Effector memory CD8-positive, alpha-beta T cell (primary cell): ENCODE results near the gene PLCH1.

Source experiments
- ATAC-seq: fragments of 150-1000 bp; cut with Tn5 transposase; replicated peaks from 2 replicates; pipeline ENCODE4 v1.10.0; 2021; ENCODE audit warnings: mild to moderate bottlenecking, moderate library complexity
- DNase-seq, 3 experiments: peaks; one replicate each; pipeline ENCODE4 v3.0.0; 2021
- H3K27ac Mint-ChIP-seq, 2 donors: one replicate each; pipeline ENCODE4 v1.8.0; 2022; ENCODE audit warnings: mild to moderate bottlenecking in 2 of 2, mixed read lengths in 2 of 2, moderate library complexity in 2 of 2
- H3K27me3 Mint-ChIP-seq, 2 donors: one replicate each; pipeline ENCODE4 v1.8.0; 2022; ENCODE audit warnings: mixed read lengths in 2 of 2
- H3K36me3 Mint-ChIP-seq: one replicate; pipeline ENCODE4 v1.8.0; 2022; ENCODE audit warnings: mild to moderate bottlenecking, moderate library complexity, mixed read lengths; ENCODE audit not compliant: insufficient read depth
- H3K4me1 Mint-ChIP-seq, 2 donors: one replicate each; pipeline ENCODE4 v1.8.0; 2022; ENCODE audit warnings: low read depth in 2 of 2, mixed read lengths in 2 of 2
- H3K4me3 Mint-ChIP-seq, 2 donors: one replicate each; pipeline ENCODE4 v1.8.0; 2022; ENCODE audit warnings: mild to moderate bottlenecking in 2 of 2, mixed read lengths in 2 of 2, moderate library complexity in 2 of 2
- H3K9me3 Mint-ChIP-seq, 2 donors: one replicate each; pipeline ENCODE4 v1.8.0; 2022; ENCODE audit warnings: mixed read lengths in 2 of 2

PLCH1 gene

DNA sequence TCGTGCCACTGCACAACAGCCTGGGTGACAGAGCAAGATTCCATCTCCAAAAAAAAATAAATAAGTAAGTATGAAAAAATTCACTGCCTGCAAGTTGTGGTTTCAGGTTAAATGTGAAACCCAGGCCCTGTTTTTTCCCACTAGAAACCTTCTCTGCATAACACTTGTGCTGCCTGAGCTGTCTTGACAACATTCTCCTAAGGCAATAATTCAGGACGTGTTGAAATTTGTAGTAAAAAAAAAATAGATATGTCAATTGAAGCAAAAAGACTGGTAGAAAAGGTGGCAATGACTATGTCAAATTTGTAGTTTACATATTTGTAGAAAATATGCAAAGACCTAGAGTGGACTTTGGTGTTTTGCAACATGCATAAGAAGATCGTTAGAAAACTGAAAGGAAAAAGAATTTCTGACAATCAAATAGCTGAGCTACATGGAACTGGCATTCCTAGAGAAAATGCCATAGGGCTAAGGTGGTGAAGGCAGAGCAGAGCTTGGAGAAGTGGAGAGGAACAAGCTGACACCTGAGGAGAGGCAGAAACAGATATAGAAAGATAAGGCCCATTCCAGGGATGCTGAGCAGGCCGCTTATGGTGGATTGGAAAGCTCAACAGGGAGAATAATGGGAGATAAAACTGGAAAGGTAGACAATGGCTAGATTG lies 150.2 kb downstream of the PLCH1 start:
- H3K27ac Mint-ChIP-seq, result no peak overlapping the region
- ATAC-seq, result no peak
- no peaks in the 10 kb centered on the region for H3K4me1 Mint-ChIP-seq
- H3K36me3 Mint-ChIP-seq, result no peaks in the 10 kb centered on the region
- no peak overlapping the region for H3K4me3 Mint-ChIP-seq
- H3K27me3 Mint-ChIP-seq, result peaks cover 0 to 6% of the 10 kb centered on the region in 2 donors
- H3K9me3 Mint-ChIP-seq, result peaks cover 0 to 3% of the 10 kb centered on the region in 2 donors
- no peak for DNase-seq

DNA sequence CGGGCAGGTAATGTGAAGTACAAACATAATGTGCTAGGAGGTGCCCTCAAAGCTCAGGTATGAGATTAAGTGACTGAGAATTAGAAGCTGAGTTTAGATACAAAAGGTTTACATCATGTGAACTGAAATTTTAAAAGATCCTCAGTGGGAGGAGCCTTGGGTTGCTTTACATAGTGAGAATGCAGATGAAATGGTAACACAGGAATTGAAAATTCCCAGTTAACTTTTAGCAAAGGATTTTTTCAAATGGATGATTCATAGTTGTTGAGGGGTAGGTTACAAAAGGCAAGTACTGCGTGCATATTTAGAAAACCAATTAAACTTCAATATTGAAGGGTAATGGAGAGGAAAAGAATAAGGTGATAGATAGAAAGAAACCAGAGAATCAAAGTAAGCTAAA lies 157.3 kb downstream of the PLCH1 start:
- Mint-ChIP-seq H3K27ac (no peak overlapping the region), H3K36me3 (no peaks in the 10 kb centered on the region), H3K4me3 (no peak overlapping the region), H3K27me3 (peaks cover 0 to 5% of the 10 kb centered on the region in 2 donors), H3K9me3 (no peaks in the 10 kb centered on the region), H3K4me1 (no peaks in the 10 kb centered on the region)
- ATAC-seq (no peak), DNase-seq (no peak)

DNA sequence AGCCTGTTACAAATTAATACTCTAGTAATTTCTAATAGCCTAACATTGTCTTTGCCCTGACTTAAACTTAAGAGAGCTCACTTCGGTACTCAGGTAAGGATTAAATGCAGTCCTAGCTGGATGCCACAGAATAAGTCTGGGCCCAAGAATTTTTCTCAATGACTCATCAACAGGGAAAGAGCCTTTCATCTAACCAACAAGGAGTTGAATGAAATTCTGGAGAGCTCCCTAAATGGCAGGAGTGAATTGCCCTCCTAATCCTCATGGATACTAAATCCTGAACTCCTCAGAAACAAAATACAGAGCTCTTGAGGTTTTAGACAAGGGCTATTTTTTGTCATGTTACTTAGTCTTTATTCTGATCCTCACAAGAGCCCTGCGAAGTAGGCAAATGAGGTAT lies 159.5 kb downstream of the PLCH1 start:
- Mint-ChIP-seq H3K4me1 (no peaks in the 10 kb centered on the region), H3K27me3 (peaks cover 0 to 5% of the 10 kb centered on the region in 2 donors), H3K36me3 (no peaks in the 10 kb centered on the region), H3K9me3 (no peaks in the 10 kb centered on the region), H3K4me3 (no peak overlapping the region), H3K27ac (no peak overlapping the region)
- DNase-seq (no peak), ATAC-seq (no peak)

DNA sequence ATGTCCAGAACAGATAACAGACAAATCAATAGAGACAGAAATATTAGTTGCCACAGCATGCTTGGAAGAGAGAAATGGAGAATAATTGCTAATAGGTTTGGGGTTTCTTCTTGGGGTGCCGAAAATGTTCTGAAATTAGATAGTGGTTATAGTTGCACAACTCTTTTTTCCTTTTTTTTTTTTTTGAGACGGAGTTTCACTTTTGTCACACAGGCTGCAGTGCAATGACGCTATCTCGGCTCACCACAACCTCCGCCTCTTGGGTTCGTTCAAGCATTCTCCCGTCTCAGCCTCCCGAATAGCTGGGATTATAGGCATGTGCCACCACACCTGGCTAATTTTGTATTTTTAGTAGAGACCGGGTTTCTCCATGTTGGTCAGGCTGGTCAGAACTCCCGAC lies 163.3 kb downstream of the PLCH1 start:
- H3K27me3 Mint-ChIP-seq, result peaks cover 0 to 5% of the 10 kb centered on the region in 2 donors
- H3K36me3 Mint-ChIP-seq, result no peaks in the 10 kb centered on the region
- no peaks in the 10 kb centered on the region for H3K4me1 Mint-ChIP-seq
- no peaks in the 10 kb centered on the region for H3K9me3 Mint-ChIP-seq
- DNase-seq, result no peak
- no peak for ATAC-seq
- H3K4me3 Mint-ChIP-seq, result no peak overlapping the region
- H3K27ac Mint-ChIP-seq, result no peak overlapping the region

DNA sequence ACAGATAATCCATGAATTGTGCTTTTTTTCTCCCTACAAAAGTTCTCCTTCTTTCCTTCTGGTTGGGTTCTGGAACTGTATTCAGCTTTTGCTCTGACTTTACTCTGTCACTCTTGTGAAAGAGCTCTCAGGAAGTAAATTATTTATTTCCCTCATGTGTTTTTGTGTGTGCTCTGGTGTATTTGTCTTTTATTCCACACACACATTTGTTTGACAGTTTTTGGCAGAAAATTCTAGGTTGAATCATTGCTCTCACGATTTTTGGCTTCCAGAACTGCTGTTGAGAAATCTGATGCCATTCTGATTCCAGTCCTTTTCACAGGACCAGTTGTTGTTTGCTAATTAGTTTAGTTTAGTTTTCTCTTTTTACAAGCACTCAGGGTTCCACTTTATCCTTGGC lies 172.8 kb downstream of the PLCH1 start:
- no peaks in the 10 kb centered on the region for H3K4me1 Mint-ChIP-seq
- no peak for DNase-seq
- ATAC-seq, result no peak
- peaks cover 0 to 16% of the 10 kb centered on the region in 2 donors for H3K27me3 Mint-ChIP-seq
- H3K9me3 Mint-ChIP-seq, result peaks cover 0 to 4% of the 10 kb centered on the region in 2 donors
- no peak overlapping the region for H3K4me3 Mint-ChIP-seq
- H3K36me3 Mint-ChIP-seq, result no peaks in the 10 kb centered on the region
- no peak overlapping the region for H3K27ac Mint-ChIP-seq

DNA sequence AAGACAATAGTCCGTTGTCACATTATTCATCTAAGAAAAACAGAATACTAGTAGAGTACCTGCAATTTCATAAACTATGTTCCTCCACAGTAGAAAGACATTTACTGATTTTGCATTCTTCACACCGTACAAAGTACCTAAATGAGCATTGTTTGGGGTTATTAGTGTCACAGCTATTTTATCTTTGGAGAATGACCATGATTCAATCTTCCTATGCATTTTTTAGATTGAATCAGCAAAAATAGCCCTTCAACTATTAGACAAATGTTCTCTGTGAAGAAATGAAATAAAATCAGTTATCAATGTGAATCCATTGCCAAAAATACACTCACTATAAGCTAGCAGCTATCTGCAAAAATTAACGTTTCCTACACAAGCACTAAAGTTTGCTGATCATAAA lies 176.6 kb downstream of the PLCH1 start:
- Mint-ChIP-seq H3K27me3 (peaks cover 0 to under 1% of the 10 kb centered on the region in 2 donors), H3K36me3 (no peaks in the 10 kb centered on the region), H3K9me3 (no peaks in the 10 kb centered on the region), H3K4me3 (no peak overlapping the region), H3K27ac (no peak overlapping the region), H3K4me1 (no peaks in the 10 kb centered on the region)
- DNase-seq, result no peak
- ATAC-seq, result no peak

DNA sequence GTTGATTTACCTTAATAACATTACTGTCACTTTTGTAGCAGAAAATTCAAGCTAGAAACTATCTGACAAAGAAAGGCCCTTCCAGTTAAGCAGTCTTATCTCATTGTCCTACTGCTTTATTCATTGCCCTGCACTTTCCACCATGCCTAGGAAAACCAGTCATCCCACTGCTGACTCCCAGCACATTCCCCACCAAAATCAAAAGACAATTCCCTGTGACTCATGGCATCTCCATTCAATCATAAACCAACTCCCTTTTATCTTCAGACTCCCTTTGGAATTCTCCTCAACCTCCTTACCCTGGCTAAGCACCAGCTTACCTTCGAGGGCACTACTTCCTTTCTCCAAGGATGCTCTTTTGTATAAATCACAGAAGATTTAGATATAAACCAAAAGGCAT lies 184.3 kb downstream of the PLCH1 start:
- DNase-seq (no peak), ATAC-seq (no peak)
- Mint-ChIP-seq H3K9me3 (no peaks in the 10 kb centered on the region), H3K27me3 (no peaks in the 10 kb centered on the region), H3K36me3 (no peaks in the 10 kb centered on the region), H3K4me1 (no peaks in the 10 kb centered on the region), H3K4me3 (no peak overlapping the region), H3K27ac (no peak overlapping the region)

DNA sequence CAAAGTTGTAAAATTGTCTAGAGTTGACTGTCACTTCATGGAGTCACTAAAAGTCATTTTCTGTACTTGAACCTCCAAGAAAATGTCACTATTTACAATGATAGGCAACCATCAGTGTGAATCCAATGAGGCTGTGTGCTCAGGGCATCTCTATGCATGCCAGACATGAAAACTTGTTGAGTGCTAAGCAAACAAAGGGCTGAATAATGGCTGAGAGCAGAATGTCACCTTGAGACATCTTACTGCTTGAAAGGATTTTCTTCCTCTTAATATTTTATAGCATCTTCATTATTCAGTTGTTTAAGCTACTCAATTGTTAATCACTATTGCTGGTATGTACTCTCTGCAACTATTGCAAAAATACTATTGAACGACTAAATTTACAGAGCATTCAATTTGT lies 184.7 kb downstream of the PLCH1 start:
- H3K27me3 Mint-ChIP-seq, result no peaks in the 10 kb centered on the region
- no peaks in the 10 kb centered on the region for H3K36me3 Mint-ChIP-seq
- H3K4me3 Mint-ChIP-seq, result no peak overlapping the region
- H3K9me3 Mint-ChIP-seq, result no peaks in the 10 kb centered on the region
- ATAC-seq, result no peak
- no peak overlapping the region for H3K27ac Mint-ChIP-seq
- no peaks in the 10 kb centered on the region for H3K4me1 Mint-ChIP-seq
- no peak for DNase-seq

DNA sequence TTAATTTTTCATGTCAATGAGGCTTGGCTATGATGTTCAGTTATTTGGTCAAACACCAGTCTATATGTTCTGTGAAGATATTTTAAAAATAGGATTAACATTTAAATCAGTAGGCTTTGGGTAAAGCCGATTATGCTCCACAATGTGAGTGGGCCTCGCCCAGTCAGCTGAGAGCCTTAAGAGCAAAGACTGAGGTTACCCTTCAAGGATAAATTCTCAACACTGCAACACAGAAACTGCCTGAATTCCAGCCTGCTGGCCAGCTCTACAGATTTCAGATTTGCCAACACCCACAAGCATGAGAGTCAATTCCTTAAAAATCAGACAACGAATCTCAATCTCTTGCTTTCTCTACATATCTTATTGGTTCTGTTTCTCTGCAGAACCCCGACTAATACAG lies 188.3 kb downstream of the PLCH1 start:
- Mint-ChIP-seq H3K9me3 (no peaks in the 10 kb centered on the region), H3K4me1 (no peaks in the 10 kb centered on the region), H3K36me3 (no peaks in the 10 kb centered on the region), H3K4me3 (no peak overlapping the region), H3K27me3 (no peaks in the 10 kb centered on the region), H3K27ac (no peak overlapping the region)
- ATAC-seq (no peak), DNase-seq (no peak)

DNA sequence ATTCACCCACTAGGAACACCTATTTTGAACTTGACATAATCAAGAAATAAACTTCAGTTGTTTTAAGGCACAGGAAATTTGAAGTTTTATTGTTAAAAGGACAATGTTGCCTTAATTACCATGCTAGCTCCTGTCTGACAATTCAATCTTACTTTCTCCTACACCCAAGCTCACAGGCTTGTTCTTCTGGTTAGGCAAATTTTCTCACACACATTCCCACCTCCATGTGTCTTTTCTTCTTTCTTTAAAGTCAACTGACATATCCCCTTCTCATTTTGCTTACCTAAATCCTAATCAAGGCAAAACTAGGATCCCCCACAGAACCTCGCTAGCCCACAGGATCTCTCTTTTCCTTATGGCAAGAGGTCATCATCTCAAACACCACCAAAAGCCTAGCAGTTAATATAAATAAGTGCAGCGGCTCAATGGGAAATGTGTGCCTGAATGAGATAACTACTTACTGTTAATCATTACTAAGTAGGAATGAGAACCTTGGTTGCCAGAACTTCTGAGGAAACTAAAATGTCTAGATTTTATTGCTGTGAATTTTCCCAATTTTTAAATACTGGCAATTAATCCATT lies 189.3 kb downstream of the PLCH1 start:
- Mint-ChIP-seq H3K27me3 (no peaks in the 10 kb centered on the region), H3K27ac (no peak overlapping the region), H3K36me3 (no peaks in the 10 kb centered on the region), H3K4me1 (no peaks in the 10 kb centered on the region), H3K9me3 (no peaks in the 10 kb centered on the region), H3K4me3 (no peak overlapping the region)
- DNase-seq (no peak), ATAC-seq (no peak)

DNA sequence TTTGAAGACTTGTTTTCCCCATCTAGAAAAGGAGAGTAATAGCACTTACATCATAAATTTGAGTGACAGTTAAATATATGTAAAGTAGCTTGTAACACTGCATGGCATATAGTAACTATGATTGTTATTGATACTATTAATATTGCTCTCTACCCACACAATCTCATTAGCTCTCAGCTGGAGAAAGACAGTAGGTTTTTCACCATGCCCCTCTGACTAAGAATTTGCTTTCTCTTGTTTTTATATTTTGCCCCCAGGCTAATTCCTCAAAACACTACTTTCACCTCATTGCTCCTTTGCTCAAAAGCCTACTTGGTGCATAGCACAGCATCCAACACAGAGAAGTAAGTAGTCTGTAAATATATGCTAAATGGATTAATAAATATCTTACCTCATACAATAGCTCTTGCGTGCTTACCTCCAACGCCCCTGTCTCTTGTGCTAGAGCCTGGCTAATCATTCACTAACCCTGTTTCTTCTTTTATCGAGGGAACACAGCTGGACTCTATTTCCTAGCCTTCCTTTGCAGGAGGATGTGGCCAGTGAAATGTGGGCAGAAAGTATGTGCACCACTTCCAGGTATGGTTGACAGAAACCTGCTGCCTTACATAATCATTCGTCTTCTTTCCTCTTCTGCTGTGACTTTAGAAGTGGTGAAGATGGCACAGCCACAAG lies 190.0 kb downstream of the PLCH1 start:
- no peaks in the 10 kb centered on the region for H3K9me3 Mint-ChIP-seq
- H3K4me1 Mint-ChIP-seq, result no peaks in the 10 kb centered on the region
- H3K4me3 Mint-ChIP-seq, result no peak overlapping the region
- no peaks in the 10 kb centered on the region for H3K36me3 Mint-ChIP-seq
- H3K27me3 Mint-ChIP-seq, result no peaks in the 10 kb centered on the region
- DNase-seq, result no peak
- no peak for ATAC-seq
- H3K27ac Mint-ChIP-seq, result no peak overlapping the region

DNA sequence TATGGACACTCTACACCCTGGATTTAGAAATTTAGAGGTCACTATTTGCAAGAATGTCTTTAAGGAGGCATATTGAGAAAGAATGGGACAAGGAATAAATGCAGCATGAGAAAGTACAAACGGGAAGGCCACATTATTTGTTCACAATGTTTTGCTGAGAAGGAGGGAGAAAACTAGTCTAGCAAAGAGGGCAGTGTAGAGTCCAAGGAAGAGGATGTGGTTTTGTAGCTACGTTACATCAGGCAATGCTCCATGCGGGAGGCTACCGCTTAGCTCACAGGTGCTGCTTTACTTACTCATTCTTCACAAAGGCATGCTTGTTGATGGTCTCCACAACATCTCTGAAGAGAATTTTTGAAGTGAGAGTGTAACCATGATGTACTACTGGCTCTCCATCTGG lies 191.1 kb downstream of the PLCH1 start:
- Mint-ChIP-seq H3K4me3 (no peak overlapping the region), H3K27me3 (no peaks in the 10 kb centered on the region), H3K4me1 (no peaks in the 10 kb centered on the region), H3K27ac (no peak overlapping the region), H3K36me3 (no peaks in the 10 kb centered on the region), H3K9me3 (no peaks in the 10 kb centered on the region)
- DNase-seq (no peak), ATAC-seq (no peak)

DNA sequence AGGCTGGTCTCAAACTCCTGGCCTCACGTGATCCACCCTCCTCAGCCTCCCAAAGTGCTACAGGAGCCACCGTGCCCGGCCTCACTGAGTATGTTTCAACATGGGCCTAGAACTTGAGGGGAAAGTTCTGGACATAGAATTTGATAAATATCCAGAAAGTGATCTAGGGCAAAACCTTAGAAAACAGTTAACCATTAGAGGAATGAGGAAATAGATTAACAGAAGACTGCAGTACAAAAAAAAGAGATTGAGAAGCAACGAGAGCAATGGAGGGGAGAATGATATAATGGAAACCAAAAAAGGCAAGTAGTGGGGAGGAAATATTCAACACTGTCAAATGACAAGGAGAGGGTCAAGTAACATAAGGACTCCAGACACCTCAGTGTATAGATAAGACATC lies 191.5 kb downstream of the PLCH1 start:
- Mint-ChIP-seq H3K4me3 (no peak overlapping the region), H3K27ac (no peak overlapping the region), H3K36me3 (no peaks in the 10 kb centered on the region), H3K27me3 (no peaks in the 10 kb centered on the region), H3K9me3 (no peaks in the 10 kb centered on the region), H3K4me1 (no peaks in the 10 kb centered on the region)
- ATAC-seq (no peak), DNase-seq (no peak)

DNA sequence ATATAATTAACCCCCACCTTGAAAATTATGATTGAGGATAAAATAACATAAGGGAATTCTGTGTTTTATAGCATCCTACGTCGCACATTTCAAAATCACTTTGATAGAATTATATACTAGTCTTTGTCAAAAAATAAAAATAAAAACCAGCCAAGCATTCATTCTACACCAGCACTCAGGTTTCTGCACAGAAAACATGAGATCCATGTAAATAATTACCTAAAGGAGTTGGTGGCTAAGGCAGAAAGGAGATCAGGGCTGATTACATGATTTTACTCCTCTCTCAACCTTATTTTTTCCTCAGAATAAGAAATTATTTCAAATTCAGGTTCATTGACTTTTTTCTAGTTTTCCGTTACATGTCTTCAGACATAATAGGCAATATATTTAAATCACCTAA lies 194.5 kb downstream of the PLCH1 start:
- no peaks in the 10 kb centered on the region for H3K9me3 Mint-ChIP-seq
- H3K36me3 Mint-ChIP-seq, result no peaks in the 10 kb centered on the region
- no peak overlapping the region for H3K27ac Mint-ChIP-seq
- no peak for ATAC-seq
- H3K27me3 Mint-ChIP-seq, result no peaks in the 10 kb centered on the region
- no peaks in the 10 kb centered on the region for H3K4me1 Mint-ChIP-seq
- no peak for DNase-seq
- H3K4me3 Mint-ChIP-seq, result no peak overlapping the region
